Activated T-helper 2 cell treated with anti-CD3 and anti-CD28 coated beads, Interferon-gamma antibody, Interleukin-2, Interleukin-4, amounts not matched to agents 10 μg/mL and 5 μg/mL and 100 μg/mL, durations not matched to agents 14 hours and 24 hours and 36 hours (primary cell): ENCODE data around the gene ADD3. TPM values are rescaled to one million over a fixed set of nuclear protein-coding genes. Genes with fewer than 3 reads are reported as not detected.
A peak's percentile ranks its signal among the peaks of the same experiment; 100 is the strongest.

Experiments
- DNase-seq: peaks from one replicate; pipeline ENCODE4 v3.0.0; 2021; ENCODE audit warnings: low spot score
- H3K27ac Mint-ChIP-seq: one replicate; pipeline ENCODE4 v1.8.0; 2021; ENCODE audit warnings: mixed read lengths
- H3K27me3 Mint-ChIP-seq: one replicate; pipeline ENCODE4 v1.8.0; 2021; ENCODE audit warnings: low read depth, mixed read lengths
- H3K36me3 Mint-ChIP-seq: one replicate; pipeline ENCODE4 v1.8.0; 2021; ENCODE audit warnings: low read depth, mixed read lengths
- H3K4me1 Mint-ChIP-seq: one replicate; pipeline ENCODE4 v1.8.0; 2021; ENCODE audit warnings: low read depth, mixed read lengths
- H3K4me3 Mint-ChIP-seq: one replicate; pipeline ENCODE4 v1.8.0; 2021; ENCODE audit warnings: low read depth, mild to moderate bottlenecking, moderate library complexity, mixed read lengths
- H3K9me3 Mint-ChIP-seq: one replicate; pipeline ENCODE4 v1.8.0; 2021; ENCODE audit warnings: mixed read lengths
- intact Hi-C: fragments of 100-400 bp; cut with micrococcal nuclease; formaldehyde crosslinking; loops from one replicate; pipeline ENCODE4 v1.15.1; 2023
- total RNA-seq: library from RNA; stranded (reverse); gene quantifications from 2 replicates; pipeline ENCODE4 v1.2.3, GENCODE V29; 2022

ADD3 gene
- total RNA-seq, 1 donor from 2014 or later, result 47.4 TPM

DNA sequence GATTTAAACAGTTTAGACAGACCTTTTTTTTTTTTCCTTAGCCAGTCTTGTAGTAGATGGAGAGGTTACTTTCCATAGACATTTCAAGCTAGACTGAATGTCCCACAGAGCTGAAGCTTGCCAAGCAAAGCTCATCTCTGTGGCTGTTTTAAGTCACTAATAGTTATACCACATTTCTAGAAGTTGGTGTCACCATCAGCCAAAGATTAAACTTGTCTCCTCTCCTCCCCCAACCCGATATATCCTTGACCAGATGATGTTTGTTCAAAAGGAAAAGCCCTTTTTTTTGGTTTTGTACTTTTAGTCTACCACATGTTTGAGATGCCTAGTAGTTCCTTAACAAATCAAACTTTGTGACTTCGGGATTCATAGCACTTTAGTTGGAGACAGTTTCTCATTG is 66.1 kb downstream of the ADD3 start:
- Mint-ChIP-seq H3K27ac (peak overlapping the region; percentile 78), H3K4me3 (peak overlapping the region; percentile 24), H3K27me3 (no peaks in the 10 kb centered on the region), H3K4me1 (peaks cover 75% of the 10 kb centered on the region), H3K36me3 (peaks cover under 1% of the 10 kb centered on the region), H3K9me3 (no peaks in the 10 kb centered on the region)
- no peak for DNase-seq
- intact Hi-C loops, result loop anchor here (5.0 to 10.0 kb wide), 2 partner anchors 138 to 189 kb away; no protein-coding TSS in a partner anchor

DNA sequence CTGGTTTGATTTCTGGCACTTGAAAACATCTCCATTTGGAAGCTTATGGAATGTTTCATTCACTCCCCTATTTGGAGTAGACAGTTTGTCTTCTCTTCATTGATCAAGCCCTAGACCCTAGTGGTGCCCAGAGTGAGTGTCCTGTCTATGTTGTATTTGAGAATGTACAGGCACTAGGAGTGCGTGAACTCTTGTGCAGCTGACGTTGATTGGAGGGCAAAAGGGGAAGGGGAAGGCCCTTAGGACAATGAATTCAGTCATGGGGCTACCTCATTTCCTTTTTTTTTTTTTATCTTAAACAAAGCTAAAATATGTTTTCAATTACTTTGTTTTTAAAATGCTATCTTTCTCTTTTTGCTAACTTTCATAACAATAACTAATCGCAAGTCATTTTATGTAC is 66.5 kb downstream of the ADD3 start:
- DNase-seq, result no peak
- H3K36me3 Mint-ChIP-seq, result peaks cover 4% of the 10 kb centered on the region
- no peaks in the 10 kb centered on the region for H3K9me3 Mint-ChIP-seq
- peak overlapping the region; percentile 78 for H3K27ac Mint-ChIP-seq
- H3K4me3 Mint-ChIP-seq, result peak overlapping the region; percentile 24
- intact Hi-C loops, result loop anchor here (5.0 to 10.0 kb wide), 2 partner anchors 138 to 189 kb away; no protein-coding TSS in a partner anchor
- H3K27me3 Mint-ChIP-seq, result no peaks in the 10 kb centered on the region
- peaks cover 75% of the 10 kb centered on the region for H3K4me1 Mint-ChIP-seq

- no peaks in the 10 kb centered on the region for H3K27me3 Mint-ChIP-seq
- H3K4me3 Mint-ChIP-seq, result peak overlapping the region; percentile 64
- no peaks in the 10 kb centered on the region for H3K9me3 Mint-ChIP-seq
- DNase-seq, result no peak
- peaks cover 74% of the 10 kb centered on the region for H3K4me1 Mint-ChIP-seq
- H3K36me3 Mint-ChIP-seq, result peaks cover 4% of the 10 kb centered on the region
- peak overlapping the region; percentile 78 for H3K27ac Mint-ChIP-seq
- intact Hi-C loops, result loop anchor here (5.0 to 10.0 kb wide), 3 partner anchors 62 to 190 kb away; no protein-coding TSS in a partner anchor
Observed at GRCh38 chr10:110074758-110075671, 67.2 kb downstream of the ADD3 start.

DNA sequence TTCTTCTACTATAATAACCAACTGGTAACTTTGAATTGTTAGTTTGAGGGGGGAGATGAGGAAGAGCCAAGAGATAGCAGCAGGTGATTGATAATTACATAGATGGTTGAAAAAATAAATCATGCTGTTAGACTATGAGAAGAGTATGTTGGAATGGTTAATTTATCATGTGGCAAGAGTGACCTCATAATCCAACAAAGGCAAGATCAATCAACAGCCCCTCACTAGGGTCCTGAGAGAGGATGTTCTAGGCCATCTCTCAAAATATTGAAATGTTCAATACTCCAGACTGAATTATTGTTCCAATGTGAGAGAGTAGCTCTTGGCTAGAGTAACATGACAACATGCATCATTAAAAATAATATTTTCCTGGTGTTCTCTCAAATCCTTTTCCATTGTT is 67.9 kb downstream of the ADD3 start:
- Mint-ChIP-seq H3K27me3 (no peaks in the 10 kb centered on the region), H3K4me3 (peak overlapping the region; percentile 64), H3K9me3 (no peaks in the 10 kb centered on the region), H3K36me3 (peaks cover 4% of the 10 kb centered on the region), H3K27ac (peak overlapping the region; percentile 78), H3K4me1 (peaks cover 73% of the 10 kb centered on the region)
- intact Hi-C loops, result loop anchor here (2.0 to 10.0 kb wide), 3 partner anchors 17 to 191 kb away; no protein-coding TSS in a partner anchor
- DNase-seq, result no peak

DNA sequence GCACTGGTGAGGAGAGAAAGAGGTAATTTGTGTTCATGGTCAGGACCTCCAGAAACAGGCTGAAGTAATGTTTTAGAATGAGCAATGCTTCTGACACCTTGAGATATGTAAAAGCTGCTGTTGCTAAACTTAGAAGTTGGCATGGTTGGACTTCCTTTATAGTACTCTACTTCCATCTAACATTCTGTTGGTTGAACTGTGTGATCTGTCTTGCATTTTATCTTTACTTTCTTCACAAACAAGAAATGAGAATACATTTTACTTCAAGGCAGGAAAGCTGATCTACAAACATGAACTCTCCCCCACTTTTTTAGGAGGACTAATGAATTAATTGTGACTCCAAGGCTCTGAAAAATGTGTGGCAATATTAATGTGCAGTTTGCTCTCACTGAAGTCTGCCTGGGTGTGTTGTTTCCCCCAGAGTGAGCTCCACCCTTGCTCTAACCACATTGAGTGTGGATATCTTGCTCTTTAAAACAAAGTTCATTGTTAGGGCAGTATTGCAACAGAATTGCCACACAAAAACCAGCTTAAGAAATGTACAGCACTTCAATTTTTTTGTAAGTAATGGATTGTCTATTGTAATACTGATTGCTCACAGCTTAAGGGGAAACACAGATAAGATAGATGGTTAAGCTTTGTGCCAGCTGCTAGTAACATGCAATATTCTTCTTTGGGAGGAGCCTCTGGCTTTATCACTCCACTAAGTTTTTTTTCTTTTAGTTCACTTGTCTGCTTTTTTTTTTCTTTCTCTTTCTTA is 69.0 kb downstream of the ADD3 start:
- no peaks in the 10 kb centered on the region for H3K27me3 Mint-ChIP-seq

GRCh38 chr10:110077436-110078130 is 69.8 kb downstream of the ADD3 start:
- Mint-ChIP-seq H3K27ac (peak overlapping the region; percentile 95), H3K36me3 (peaks cover 4% of the 10 kb centered on the region), H3K4me1 (peaks cover 72% of the 10 kb centered on the region), H3K27me3 (no peaks in the 10 kb centered on the region), H3K9me3 (no peaks in the 10 kb centered on the region), H3K4me3 (peak overlapping the region; percentile 79)
- intact Hi-C loops, result loop anchor here (1.0 to 10.0 kb wide), 5 partner anchors 9 to 193 kb away; no protein-coding TSS in a partner anchor
- DNase-seq, result no peak

More for the DNA sequence above, 69.0 kb downstream of the ADD3 start:
- DNase-seq, result peak; percentile 41
- H3K27ac Mint-ChIP-seq, result peak overlapping the region; percentile 95
- peak overlapping the region; percentile 79 for H3K4me3 Mint-ChIP-seq
- H3K36me3 Mint-ChIP-seq, result peaks cover 4% of the 10 kb centered on the region
- H3K4me1 Mint-ChIP-seq, result peaks cover 70% of the 10 kb centered on the region
- no peaks in the 10 kb centered on the region for H3K9me3 Mint-ChIP-seq
- intact Hi-C loops, result loop anchor here (1.0 to 10.0 kb wide), 5 partner anchors 8 to 192 kb away; no protein-coding TSS in a partner anchor

DNA sequence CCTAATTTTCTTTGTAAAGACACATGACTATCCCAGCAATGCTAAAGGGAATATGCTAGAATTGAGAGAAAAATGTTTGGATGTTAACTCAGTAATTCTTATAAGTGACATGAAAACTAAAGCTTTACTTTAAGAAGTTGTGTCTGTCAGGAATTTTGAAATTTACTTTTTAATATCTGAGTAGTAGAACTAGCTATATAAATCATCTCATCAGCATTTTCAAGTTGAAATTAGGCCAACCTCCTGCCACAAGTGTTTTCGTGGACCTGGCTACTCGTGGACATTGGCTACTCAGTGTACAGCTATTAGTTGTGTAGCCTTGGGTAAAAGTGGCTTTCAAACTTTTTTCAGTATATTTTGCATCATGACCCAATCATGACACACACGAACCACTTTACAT is 70.5 kb downstream of the ADD3 start:
- DNase-seq, result no peak
- Mint-ChIP-seq H3K9me3 (no peaks in the 10 kb centered on the region), H3K27me3 (no peaks in the 10 kb centered on the region), H3K4me3 (peak overlapping the region; percentile 79), H3K4me1 (peaks cover 76% of the 10 kb centered on the region), H3K27ac (peak overlapping the region; percentile 95), H3K36me3 (peaks cover 10% of the 10 kb centered on the region)
- intact Hi-C loops, result loop anchor here (5.0 to 10.0 kb wide), 2 partner anchors 59 to 194 kb away; no protein-coding TSS in a partner anchor

DNA sequence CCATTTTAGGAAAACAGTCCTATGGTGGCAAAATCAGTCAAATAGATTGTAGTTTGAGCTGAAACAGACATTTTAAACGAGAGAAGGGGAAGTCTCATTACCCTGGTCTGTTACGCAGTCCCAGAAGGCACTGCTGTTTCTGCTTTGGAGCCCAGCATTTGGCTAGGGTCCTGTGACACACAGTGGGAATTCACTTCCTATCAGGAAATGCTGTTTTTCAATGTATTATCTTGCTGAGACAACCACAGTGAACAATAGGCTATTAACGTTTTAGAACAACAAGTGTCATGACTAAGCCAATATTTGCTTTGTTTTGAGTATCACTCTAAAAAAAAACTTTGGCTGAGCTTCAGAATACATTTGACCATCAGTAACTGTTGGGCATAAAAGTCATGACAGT is 74.1 kb downstream of the ADD3 start:
- intact Hi-C loops, result no loop called here
- peak overlapping the region; percentile 75 for H3K27ac Mint-ChIP-seq
- H3K4me3 Mint-ChIP-seq, result peak overlapping the region; percentile 7
- no peaks in the 10 kb centered on the region for H3K27me3 Mint-ChIP-seq
- H3K36me3 Mint-ChIP-seq, result peaks cover 26% of the 10 kb centered on the region
- peaks cover 68% of the 10 kb centered on the region for H3K4me1 Mint-ChIP-seq
- DNase-seq, result no peak
- H3K9me3 Mint-ChIP-seq, result no peaks in the 10 kb centered on the region

DNA sequence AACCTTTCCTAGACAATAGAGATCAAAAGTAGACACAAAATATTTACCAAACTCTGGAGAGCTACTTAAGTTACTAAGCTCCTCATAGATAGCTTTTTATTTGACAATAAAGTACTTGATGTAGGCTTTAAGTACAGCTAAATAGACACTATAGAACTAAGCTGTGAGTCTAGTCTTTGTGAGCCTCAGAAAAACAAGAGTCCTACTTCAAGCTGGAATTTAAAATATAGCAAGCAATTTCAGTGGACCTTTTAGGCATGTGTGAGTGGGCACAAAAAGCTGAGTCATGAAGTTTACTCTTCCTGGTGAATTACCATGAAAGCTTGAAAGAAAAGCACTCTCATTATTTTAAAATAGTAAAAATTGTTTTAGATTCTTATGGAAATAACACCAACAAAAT is 76.1 kb downstream of the ADD3 start:
- H3K4me3 Mint-ChIP-seq, result no peak overlapping the region
- no peak overlapping the region for H3K27ac Mint-ChIP-seq
- no peak for DNase-seq
- no peaks in the 10 kb centered on the region for H3K27me3 Mint-ChIP-seq
- intact Hi-C loops, result no loop called here
- peaks cover 34% of the 10 kb centered on the region for H3K36me3 Mint-ChIP-seq
- H3K9me3 Mint-ChIP-seq, result no peaks in the 10 kb centered on the region
- peaks cover 70% of the 10 kb centered on the region for H3K4me1 Mint-ChIP-seq

DNA sequence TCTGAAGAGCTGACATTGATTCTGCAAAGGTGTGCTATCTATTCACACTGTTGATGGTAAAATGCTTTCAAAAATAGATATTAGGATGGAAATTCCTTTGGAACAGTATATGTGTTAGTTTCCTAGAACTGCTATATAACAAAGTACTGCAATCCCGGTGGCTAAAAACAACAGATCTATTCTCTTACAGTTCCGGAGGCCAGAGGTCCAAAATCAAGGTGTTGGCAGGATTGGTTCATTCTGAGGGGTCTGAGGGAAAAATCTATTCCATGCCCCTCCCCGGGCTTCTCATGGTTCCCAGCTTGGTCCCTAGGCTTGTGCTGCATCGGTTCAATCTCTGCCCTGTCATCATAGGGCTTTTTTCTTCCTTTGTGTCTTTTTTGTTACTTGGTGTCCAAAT is 79.9 kb downstream of the ADD3 start:
- Mint-ChIP-seq H3K36me3 (peaks cover 49% of the 10 kb centered on the region), H3K9me3 (no peaks in the 10 kb centered on the region), H3K27ac (peak overlapping the region; percentile 21), H3K27me3 (no peaks in the 10 kb centered on the region), H3K4me3 (no peak overlapping the region), H3K4me1 (peaks cover 51% of the 10 kb centered on the region)
- no peak for DNase-seq
- intact Hi-C loops, result no loop called here

DNA sequence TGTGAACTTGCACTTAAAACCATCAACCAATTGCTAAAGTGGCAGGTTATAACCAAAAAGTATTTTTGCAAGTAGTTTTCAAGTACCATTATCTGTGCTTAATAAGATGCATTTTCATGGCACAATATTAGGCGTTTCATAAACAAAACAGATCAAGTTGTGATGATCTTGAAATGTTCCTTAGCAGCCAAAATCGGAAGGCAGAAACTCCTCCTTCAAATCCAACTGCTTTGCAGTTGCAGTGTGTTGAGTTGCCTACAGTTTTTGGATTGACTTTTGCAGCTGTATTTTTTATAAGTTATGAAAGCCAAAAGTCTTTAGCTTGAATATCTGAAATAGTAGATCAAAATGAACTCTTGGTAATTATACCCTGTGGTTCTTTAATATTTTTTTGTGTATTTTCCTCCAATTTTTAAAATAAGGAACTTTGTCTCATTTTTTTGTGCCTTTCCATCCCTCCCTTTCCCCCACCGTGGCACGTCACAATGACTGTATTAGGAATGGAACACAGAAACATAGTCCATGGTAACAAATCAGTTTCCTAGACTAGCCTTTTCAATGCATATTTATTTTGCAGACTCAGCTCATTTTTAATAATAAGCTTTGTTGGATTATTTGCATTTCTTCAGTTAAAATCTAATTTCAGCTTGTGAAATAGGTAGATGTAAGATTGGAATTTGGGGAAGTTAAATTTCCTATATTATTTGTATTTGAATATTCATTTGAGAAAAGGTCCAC is 80.8 kb downstream of the ADD3 start:
- intact Hi-C loops, result no loop called here
- no peaks in the 10 kb centered on the region for H3K27me3 Mint-ChIP-seq
- peaks cover 44% of the 10 kb centered on the region for H3K36me3 Mint-ChIP-seq
- H3K27ac Mint-ChIP-seq, result no peak overlapping the region
- H3K4me1 Mint-ChIP-seq, result peaks cover 45% of the 10 kb centered on the region
- no peak for DNase-seq
- no peaks in the 10 kb centered on the region for H3K9me3 Mint-ChIP-seq
- H3K4me3 Mint-ChIP-seq, result no peak overlapping the region
